Left hindlimb (tissue), 1 donor: ENCODE results near the gene DEK.
"Not testable (repeated sequence)": the region's sequence is repeated elsewhere in the genome, so short reads cannot be mapped to it uniquely, and the experiment has no call there.

Experiments used
- DNase-seq: peaks from one replicate; pipeline ENCODE4 v3.0.0-alpha.2; 2018

Gene DEK

GRCh38 chr6:18192026-18192425, 72.3 kb downstream of the DEK start:
- no peak for DNase-seq

DNA sequence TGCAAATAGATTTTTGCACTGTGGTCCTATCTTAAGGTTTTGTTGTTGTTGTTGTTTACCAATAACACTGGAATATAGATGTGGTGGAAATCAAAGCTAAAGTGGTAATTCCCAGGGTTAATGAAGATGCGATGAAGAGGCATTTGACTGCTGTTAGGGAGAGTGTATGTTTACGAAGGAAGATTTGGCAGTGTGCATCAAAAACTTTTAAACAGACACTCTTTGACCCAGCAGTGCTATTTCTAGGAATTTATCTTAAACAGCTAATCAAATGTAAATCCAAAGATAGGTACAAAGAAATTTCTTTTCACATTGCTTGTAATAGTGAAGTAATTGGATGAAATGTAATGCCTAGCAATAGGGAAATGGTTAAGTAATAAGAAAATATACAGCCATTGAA, 75.1 kb downstream of the DEK start:
- DNase-seq: no peak

GRCh38 chr6:18187701-18188100, 76.6 kb downstream of the DEK start:
- no peak for DNase-seq

DNA sequence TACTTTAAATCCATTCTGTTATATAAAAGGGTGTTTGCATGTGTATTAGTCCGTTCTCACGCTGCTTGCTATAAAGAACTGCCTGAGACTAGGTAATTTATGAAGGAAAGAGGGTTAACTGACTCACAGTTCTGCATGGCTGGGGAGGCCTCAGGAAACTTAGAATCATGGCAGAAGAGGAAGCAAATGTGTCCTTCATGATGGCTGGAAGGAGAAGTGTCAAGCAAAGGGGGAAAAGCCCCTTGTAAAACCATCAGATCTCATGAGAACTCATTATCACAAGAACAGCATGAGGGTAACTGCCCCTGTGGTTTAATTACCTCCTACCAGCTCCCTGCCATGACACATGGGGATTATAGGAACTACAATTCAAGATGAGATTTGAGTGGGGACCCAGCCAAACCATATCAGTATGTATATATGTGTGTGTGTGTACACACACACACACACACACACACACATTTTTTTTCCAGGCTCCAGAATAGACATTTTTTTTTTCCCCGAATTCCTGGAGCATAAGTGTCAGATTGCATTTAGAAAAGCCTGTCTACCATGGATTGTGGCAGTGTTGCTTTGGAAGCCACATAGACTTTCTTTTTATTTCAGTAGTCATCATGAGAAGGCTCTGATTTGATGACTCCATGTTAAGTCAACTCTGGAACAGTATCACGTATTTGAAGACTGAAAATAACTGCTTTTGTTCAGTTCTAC, 77.6 kb downstream of the DEK start:
- DNase-seq: no peak

DNA sequence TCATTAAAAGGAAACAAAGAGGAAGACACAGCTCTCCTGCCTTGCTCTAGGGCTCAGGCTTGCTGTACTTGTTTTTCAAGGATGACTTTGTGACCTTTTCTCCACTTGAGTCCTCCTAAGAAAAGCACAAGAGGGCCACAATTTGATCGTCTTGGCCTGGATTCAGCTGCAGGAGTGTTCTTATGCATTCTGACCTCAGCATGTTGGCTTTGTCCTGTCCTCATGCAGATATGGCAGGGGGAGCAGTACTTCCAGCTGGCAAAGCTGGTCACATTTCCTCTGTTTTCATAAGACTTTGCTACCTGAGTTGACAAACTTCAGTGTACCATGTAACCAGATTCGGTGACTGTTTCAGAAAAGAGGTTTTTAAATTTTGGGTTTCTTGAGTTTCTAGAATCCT, 78.3 kb downstream of the DEK start:
- DNase-seq: no peak

- DNase-seq: no peak
Observed at GRCh38 chr6:18185624-18186023, 78.7 kb downstream of the DEK start.

DNA sequence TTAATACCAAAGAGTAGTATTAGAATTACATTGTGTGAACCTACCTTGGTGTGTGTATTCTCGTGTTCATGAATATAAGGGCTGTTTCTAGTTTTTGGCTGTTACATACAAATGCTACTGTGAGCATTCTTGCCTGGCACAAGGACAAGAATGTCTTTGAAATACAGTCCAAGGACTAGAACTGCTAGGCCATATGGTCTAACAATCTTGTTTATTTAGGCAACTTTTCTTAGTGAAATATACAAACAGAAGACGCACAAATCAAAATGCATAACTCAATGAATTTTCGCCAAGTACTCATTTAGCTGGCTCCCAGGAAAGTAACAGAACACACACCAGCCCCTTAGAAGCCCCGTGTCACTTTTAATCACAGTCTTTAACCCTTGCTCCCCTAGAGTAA, 80.6 kb downstream of the DEK start:
- DNase-seq: no peak

DNA sequence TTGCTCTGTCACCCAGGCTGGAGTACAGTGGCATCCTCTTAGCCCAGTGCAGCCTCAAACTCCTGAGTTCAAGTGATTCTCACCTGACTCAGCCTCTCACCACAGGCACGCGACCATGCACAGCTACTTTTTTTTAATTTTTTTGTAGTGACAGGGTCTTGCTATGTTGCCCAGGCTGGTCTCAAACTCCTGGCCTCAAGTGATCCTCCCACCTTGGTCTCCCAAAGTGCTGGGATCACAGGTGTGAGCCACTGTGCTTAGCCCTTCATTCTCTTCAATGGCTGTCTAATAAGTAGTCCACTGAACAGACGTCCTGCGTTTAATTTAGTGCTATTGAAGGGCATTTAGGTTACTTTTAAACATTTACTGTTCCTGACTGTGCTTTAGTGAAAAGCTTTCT, 81.8 kb downstream of the DEK start:
- DNase-seq: no peak

- no peak for DNase-seq
Observed at GRCh38 chr6:18179770-18180356, 84.5 kb downstream of the DEK start.

DNA sequence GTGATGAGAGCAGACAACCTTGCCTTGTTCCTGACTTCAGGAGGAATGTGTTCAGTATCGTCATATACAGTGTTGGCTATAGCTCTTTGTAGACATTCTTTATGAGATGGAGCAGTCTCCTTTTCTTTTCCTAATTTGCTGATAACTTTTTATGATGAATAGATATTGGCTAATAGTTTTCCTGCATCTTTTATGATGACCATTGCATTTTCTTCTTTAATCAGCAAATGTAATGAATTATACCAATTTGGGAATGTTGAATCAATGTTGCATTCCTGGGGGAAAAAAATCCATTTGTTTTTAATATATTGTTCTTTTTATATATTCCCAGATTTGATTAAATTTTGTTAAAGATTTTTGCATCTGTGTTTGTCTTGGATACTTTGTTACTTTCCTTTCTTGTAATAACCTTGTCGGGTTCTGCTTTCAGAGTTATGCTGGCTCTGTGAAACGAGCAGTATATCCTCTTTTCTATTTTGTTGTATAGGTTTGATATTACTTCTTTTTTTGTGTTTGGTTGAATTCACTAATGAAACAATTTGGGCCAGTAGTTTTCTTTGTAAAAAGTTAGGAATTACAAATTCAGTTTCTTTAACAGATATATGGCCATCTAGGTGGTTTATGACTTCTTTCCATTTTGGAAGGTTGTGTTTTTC, 85.2 kb downstream of the DEK start:
- DNase-seq: no peak

DNA sequence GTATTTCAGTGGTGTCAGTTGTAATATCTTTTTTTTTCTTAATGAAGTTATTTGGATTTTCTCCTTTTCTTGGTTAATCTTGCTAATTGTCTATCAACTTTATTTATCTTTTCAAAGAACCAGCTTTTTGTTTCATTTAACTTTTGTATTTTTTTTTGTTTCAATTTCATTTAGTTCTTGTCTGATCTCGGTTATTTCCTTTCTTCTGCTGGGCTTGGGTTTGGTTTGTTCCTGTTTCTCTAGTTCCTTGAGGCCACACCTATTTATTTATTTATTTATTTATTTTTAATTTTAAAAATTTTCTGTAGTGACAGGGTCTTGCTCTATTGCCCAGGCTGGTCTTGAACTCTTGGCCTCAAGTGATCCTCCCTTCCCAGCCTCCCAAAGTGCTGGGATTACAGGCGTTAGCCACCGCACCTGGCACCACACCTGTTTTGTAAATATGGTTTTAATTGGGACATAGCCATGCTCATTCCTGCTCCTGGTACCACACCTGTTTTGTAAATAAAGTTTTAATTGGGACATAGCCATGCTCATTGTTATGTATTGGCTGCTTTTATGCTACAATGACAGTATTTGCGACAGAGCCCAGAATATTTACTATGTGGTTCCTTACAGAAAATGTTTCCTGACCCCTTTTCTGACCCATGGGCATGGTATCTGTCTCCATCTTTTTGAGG, 86.9 kb downstream of the DEK start:
- DNase-seq: no peak

DNA sequence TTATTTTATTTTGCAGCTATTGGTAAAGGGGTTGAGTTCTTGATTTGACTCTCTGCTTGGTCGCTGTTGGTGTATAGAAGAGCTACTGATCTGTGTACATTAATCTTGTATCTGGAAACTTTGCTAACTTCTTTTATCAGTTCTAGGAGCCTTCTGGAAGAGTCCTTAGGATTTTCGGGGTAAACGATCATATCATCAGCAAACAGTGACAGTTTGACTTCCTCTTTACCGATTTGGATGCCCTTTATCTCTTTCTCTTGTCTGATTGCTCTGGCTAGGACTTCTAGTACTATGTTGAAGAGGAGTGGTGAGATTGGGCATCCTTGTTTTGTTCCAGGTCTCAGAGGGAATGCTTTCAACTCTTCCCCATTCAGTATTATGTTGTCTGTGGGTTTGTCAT, 88.1 kb downstream of the DEK start:
- not testable (repeated sequence) for DNase-seq
